Skeletal muscle cell (primary cell): Measurements from ENCODE around the gene UGT1A7.
"Not testable (repeated sequence)": the region's sequence is repeated elsewhere in the genome, so short reads cannot be mapped to it uniquely, and the experiment has no call there.

Experiments
- DNase-seq: peaks from one replicate; pipeline ENCODE4 v3.0.0-alpha.2; 2010; ENCODE audit warnings: low read depth
- H3K4me3 ChIP-seq: 2 replicates; pipeline ENCODE4 v1.5.1; 2011; ENCODE audit warnings: low read depth, mild to moderate bottlenecking, control low read depth, low read length, moderate library complexity

The UGT1A7 gene

DNA sequence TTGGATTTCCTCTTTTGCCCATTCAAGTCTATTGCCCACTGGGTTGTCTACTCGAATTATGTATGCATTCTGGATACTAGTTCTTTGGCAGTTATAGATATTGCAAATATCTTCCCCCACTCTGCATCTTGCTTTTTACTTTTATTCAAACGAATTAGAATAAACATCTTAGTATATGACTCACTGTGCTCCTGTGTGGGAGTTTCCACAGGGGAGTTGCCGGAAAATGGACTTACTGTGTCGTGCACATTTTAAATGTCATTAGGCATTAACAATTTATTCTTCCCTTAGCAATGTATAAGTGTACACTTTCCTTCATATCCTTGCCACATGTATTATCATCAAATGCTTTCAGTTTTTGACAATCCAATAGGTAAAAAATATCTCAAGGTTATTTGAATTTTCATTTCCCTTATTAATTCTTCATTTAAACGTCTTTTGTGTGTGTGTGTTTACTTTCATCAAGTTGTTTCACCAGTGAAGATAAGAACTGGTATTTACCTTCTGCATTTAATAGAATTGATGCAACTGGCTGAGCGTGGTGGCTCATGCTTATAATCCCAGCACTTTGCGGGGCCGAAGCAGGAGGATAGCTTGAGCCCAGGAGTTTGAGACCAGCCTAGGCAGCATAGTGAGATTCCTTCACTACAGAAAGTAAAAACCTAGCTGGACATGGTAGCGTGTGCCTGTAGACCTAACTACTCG is 26.4 kb downstream of the UGT1A7 start:
- peak; percentile 1 for DNase-seq
- no peak overlapping the region for H3K4me3 ChIP-seq

DNA sequence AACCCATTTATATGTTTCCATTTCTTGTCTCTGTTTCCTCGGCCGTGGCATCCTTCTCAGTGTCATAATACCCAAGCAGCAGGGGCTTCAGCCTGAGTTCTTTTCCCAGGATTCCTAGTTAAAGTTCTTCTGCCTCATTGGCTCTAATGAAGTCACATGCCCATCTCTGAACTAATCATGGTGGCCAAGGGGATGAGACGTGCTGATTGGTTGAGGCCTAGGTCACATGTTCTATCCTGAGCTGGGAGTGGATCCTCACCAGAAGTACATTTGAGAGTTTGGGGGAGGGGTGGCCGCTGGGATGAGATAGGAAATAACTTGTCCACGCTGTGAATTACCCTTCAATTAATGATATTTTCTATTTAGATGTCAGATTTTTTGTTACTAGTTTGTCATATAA is 27.2 kb downstream of the UGT1A7 start:
- H3K4me3 ChIP-seq: no peak overlapping the region
- DNase-seq: no peak

DNA sequence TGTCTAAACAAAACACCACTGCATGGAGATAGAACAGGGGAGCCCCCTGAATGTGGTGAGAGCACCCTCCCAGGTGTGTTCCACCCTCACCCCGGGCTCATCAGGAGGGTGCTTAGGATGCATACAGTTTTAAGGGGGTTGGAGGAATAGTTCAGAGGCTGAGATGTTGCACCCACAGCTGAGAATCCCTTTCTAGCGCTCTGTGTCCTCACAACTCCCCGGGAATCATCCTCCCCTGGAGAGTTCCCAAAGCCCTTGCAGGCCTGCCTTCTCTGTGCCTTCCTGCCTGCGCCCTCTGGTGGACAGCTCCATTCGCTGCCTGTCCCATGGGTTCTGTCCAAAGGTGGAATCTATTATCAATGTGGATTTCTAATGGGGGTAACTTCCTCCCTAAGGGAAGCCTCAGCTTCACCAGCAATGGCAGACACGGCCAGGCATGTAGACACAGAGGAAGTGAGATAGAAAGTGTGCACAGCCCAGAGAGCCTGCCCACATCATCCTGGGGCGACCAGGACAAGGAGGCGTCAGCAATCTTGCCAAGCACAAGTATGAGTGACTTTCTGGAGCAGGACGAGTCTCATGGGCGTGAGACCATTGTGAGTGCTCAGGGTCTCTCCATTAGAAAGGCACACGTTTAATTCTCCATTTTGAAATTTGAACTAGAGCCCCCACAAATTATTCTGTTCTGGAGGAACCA is 29.8 kb downstream of the UGT1A7 start:
- peak; percentile 21 for DNase-seq
- no peak overlapping the region for H3K4me3 ChIP-seq

DNA sequence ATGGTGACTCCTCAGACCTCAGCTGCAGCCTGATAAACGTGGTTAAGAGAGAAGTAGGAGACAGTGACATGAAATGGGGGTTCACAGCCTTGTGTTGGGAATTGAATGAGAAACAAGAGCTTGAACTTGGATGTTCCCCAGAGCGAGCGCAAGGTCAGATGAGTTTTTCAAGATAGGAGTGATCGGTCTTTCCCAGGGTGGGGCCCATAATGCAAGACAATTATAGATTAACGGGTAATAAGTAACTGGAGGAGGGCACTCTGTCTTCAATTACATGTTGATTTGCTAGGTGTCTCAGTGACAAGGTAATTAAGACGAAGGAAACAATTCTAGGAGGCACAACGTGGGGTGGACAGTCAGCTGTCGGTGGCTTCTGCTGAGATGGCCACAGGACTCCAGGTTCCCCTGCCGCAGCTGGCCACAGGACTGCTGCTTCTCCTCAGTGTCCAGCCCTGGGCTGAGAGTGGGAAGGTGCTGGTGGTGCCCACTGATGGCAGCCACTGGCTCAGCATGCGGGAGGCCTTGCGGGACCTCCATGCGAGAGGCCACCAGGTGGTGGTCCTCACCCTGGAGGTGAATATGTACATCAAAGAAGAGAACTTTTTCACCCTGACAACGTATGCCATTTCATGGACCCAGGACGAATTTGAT is 31.0 kb downstream of the UGT1A7 start, which contains the start of gene UGT1A5:
TSS of gene UGT1A5 (plus strand) at position 297 of the 651 bp plus-strand sequence. CDS start at position 382, 85 bp downstream.
- no peak for DNase-seq
- no peak within 1 kb of the TSS for H3K4me3 ChIP-seq

DNA sequence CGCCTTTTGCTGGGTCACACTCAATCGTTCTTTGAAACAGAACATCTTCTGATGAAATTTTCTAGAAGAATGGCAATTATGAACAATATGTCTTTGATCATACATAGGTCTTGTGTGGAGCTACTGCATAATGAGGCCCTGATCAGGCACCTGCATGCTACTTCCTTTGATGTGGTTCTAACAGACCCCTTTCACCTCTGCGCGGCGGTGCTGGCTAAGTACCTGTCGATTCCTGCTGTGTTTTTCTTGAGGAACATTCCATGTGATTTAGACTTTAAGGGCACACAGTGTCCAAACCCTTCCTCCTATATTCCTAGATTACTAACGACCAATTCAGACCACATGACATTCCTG is 31.5 kb downstream of the UGT1A7 start:
- H3K4me3 ChIP-seq: no peak overlapping the region
- DNase-seq: no peak

DNA sequence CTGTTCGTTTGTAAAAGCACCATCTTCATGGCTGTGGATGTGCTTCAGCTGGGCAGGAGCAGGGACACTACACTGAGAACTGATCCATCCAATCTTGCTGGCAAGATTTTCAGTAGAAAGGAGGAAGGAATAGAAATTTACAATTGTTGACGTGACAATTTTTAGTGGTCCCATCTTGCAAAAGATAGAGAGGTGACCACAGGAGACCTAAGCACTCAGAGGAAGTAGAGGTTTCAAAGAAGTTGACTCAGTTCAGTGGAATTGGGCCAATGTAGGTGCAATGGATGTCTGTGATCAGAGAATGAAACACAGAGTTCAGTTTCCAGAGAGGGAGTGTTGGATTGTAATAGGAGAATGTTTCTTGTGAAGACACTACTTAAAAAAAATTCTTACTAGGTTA is 32.4 kb downstream of the UGT1A7 start:
- DNase-seq: no peak

DNA sequence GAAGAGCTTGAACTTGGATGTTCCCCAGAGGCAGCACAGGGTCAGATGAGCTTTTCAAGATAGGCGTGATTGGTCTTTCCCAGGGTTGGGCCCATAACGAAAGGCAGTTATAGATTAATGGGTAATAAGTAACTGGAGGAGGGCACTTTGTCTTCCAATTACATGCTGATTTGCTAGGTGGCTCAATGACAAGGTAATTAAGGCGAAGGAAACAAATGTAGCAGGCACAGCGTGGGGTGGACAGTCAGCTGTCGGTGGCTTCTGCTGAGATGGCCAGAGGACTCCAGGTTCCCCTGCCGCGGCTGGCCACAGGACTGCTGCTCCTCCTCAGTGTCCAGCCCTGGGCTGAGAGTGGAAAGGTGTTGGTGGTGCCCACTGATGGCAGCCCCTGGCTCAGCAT is 36.9 kb downstream of the UGT1A7 start, which contains the start of gene UGT1A4:
TSS of gene UGT1A4 (plus strand) at position 185 of the 400 bp plus-strand sequence. CDS start at position 270, 85 bp downstream.
- DNase-seq: no peak

More for the DNA sequence above, 32.4 kb downstream of the UGT1A7 start:
- no peak overlapping the region for H3K4me3 ChIP-seq

DNA sequence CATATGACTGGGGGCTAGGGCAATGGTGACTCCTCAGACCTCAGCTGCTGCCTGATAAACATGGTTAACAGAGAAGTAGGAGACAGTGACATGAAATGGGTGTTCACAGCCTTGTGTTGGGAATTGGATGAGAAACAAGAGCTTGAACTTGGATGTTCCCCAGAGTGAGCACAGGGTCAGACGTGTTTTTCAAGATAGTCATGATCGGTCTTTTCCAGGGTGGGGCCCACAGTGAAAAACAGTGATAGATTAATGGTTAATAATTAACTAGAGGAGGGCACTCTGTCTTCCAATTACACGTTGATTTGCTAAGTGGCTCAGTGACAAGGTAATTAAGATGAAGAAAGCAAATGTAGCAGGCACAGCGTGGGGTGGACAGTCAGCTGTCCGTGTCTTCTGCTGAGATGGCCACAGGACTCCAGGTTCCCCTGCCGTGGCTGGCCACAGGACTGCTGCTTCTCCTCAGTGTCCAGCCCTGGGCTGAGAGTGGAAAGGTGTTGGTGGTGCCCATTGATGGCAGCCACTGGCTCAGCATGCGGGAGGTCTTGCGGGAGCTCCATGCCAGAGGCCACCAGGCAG is 47.1 kb downstream of the UGT1A7 start, which contains the start of gene UGT1A3:
TSS of gene UGT1A3 (plus strand) at position 320 of the 579 bp plus-strand sequence. CDS start at position 405, 85 bp downstream.
- no peak for DNase-seq
- no peak within 1 kb of the TSS for H3K4me3 ChIP-seq

More for the DNA sequence above, 36.9 kb downstream of the UGT1A7 start, which contains the start of gene UGT1A4:
- H3K4me3 ChIP-seq: no peak within 1 kb of the TSS

DNA sequence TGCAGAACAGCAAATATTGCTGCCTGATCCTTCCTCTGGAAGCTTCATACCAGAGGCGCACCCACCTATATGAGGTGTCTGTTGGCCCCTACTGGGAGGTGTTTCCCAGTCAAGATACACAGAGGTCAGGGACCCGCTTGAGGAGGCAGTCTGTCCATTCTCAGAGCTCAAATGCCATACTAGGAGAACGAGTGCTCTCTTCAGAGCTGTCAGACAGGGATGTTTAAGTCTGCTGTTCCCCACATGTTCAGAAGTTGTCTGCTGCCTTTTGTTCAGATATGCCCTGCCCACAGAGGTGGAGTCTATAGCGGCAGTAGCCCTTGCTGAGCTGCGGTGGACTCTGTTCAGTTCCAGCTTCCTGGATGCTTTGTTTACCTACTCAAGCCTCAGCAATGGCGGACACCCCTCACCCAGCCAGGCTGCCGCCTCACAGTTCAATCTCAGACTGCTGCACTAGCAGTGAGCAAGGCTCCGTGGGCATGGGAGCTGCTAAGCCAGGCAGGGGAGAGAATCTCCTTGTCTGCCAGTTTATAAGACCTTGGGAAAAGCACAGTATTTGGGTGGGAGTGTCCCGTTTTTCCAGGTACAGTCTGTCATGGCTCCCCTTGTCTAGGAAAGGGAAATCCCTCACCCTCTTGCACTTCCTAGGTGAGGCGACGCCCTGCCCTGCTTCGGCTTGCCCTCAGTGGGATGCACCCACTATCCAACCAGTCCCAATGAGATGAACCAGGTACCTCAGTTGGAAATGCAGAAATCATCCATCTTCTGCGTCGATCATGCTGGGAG is 55.4 kb downstream of the UGT1A7 start:
- not testable (repeated sequence) for H3K4me3 ChIP-seq, DNase-seq

DNA sequence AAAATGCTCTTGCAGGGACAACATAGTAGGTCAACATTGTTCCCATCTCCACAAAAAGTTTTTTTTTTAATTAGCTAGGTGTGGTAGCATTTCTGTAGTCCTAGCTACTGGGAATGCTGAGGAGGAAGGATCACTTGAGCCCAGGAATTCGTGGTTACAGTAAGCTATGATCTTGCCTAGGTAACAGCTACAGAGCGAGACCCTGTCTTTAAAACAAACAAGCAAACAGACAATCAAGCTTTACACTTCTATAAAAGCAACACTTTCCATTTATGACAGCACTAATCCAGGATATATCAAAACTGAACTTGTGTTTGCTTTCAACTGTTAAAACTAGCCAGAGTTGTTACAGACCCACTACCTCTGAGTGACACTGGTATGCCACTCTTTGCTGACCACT is 59.2 kb downstream of the UGT1A7 start:
- no peak for DNase-seq
- no peak overlapping the region for H3K4me3 ChIP-seq

DNA sequence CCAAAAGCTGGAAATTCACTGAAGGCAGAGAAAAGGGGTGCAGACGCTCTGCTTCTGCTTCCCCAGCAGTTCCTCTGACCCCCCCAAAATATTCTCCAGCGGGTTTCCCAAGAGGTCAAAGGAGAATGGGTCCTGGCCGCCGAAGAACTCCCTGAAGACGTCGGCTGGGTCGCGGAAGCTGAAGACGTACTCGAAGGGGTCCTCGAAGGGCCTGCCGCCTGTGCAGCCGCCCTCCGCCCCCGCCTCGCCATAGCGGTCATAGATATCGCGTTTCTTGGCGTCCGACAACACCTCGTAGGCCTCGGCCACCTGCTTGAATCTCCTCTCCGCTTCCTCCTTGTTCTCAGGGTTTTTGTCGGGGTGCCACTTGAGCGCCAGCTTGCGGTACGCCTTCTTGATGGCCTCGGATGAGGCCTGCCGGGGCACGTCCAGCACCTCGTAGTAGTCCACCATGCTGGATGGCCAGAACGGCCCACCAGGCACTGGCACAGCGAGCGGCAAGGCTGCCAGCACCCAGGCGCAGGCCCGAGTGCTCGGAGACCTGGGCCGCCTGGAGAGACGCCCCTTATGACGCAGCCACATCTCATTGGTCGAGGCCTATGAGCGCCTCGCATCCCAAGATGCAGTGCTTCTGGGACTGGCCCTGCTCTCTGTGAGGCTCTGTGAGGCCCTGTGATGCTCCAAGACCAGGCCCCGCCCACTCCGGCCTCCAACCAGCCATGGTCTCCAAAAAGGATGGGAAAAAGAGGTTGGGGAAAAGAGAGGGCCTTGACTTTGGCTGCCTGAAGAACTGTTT is 62.0 kb downstream of the UGT1A7 start:
- no peak overlapping the region for H3K4me3 ChIP-seq
- no peak for DNase-seq

DNA sequence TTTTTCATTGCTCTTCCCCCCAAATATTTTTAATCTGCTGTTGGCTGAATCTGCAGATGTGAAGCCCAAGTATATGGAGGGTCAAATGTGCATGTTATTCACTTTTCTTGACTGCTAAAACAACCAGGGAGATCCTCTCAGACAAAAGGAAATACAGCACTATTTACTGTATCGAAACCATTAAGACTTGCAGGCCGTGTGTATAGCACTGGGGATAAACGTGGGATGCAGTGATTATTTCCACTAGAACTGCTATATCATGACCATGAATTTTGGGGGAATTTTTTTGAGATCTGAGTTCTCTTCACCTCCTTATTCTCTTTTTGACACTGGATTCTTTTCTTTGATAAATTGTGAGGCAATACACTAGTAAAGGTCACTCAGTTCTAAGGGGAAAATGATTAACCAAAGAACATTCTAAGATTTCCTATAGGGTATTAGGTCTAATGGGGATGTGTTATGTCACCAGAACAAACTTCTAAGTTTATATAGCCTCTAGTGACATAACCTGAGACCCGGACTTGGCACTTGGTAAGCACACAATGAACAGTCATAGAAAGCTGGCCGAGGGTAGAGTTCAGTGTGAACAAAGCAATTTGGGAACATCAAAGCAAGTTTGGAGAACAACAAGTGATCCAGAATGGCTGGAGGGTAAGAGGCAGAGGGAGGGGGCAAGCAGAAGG is 63.5 kb downstream of the UGT1A7 start:
- no peak for DNase-seq
- H3K4me3 ChIP-seq: no peak overlapping the region

DNA sequence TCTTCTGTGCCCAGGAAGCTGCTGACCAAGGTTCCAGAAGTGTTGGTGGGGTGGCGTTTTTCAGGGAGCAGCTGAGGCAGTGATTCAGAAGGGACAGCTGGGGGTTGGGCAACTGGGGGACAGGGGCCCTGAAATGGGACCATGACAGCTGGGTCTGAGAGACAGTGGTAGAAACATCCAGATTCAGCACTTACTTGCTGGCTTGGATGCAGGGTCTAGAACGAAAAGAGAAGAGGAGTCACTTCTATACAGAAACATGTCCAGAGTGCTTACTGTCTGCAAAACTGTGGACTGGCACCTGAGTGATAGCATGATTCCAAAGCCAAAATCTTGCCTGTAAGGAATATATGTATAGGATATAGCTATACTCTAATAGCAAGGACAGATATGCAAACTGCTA is 64.1 kb downstream of the UGT1A7 start:
- not testable (repeated sequence) for DNase-seq, H3K4me3 ChIP-seq

DNA sequence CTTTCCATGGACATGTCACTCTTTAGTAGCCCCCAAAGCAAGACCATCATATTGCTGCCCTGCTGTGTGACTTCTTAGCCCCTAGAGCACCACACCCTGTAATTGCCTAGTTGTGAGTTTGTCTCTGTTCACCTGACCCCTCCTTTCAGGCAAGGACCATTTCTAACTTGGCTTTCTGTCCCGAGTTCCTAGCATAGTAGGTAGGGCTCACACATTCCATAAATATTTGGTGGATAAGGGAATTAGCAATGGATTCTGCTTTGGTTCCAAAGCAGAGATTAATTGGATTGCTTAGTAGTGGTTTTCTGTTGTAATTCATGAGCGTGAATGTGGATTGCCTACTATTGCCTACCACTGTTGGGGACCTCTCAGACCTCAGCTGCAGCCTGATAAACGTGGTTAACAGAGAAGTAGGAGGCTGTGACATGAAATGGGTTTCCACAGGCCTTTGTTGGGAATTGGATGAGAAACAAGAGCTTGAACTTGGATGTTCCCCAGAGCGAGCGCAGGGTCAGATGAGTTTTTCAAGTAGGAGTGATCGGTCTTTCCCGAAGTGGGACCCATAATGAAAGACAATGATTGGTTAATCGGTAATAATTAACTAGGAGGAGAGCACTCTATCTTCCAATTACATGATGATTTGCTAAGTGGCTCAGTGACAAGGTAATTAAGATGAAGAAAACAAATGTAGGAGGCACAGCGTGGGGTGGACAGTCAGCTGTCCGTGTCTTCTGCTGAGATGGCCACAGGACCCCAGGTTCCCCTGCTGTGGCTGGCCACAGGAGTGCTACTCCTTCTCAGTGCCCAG is 65.0 kb downstream of the UGT1A7 start:
- DNase-seq: no peak

DNA sequence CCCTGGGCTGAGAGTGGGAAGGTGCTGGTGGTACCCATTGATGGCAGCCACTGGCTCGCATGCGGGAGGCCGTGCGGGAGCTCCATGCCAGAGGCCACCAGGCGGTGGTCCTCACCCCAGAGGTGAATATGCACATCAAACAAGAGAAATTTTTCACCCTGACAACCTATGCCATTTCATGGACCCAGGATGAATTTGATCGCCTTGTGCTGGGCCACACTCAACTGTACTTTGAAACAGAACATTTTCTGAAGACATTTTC is 65.5 kb downstream of the UGT1A7 start:
- H3K4me3 ChIP-seq: no peak overlapping the region
- no peak for DNase-seq

More for the DNA sequence above, 65.0 kb downstream of the UGT1A7 start:
- H3K4me3 ChIP-seq: no peak overlapping the region

DNA sequence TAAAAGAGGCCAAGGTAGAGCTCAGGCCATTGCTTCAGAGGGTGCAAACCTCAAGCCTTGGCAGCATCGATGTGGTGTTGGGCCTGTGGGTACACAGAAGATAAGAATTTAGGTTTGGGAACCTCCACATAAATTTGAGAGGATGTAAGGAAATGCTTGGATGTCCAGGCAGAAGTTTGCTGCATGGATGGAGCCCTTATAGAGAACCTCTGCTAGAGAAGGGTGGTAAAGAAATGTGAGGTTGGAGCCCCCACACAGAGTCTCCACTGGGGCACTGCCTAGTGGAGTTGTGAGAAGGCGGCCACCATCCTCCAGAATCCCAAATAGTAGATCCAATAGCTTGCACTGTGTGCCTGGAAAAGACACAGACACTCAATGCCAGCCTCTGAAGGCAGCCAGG is 69.0 kb downstream of the UGT1A7 start:
- H3K4me3 ChIP-seq, DNase-seq: not testable (repeated sequence)
